Measurements from ENCODE around the gene PRSS8. TPM values are rescaled to one million over a fixed set of nuclear protein-coding genes. Genes with fewer than 3 reads are reported as not detected.
A peak's percentile ranks its signal among the peaks of the same experiment; 100 is the strongest.

The PRSS8 gene
- total RNA-seq, 2 experiments from 2014 or later = not detected

DNA sequence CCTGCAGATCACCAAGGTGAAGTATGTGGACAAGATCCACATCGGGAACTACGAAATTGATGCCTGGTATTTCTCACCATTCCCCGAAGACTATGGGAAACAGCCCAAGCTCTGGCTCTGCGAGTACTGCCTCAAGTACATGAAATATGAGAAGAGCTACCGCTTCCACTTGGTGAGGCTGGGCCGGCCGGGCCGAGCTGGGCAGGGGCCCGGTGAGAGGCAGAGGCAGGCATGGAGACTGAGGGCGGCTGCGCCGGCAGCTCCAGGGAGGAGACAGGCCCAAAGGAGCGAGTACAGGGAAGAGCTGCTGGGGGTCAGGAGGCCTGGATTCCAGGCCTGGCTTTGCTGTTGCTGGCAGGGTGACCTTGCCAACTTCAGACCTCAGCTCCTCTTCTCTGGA is 8.3 kb downstream of the PRSS8 start:
- no peaks in the 10 kb centered on the region for H3K9me3 Mint-ChIP-seq
- intact Hi-C loops (cut with micrococcal nuclease) = no loop called here
- DNase-seq = no peak
- H3K4me1 Mint-ChIP-seq (ENCODE audit: low read depth) = peaks cover 2% of the 10 kb centered on the region
- H3K4me3 Mint-ChIP-seq = no peak overlapping the region
- no peak overlapping the region for H3K27ac Mint-ChIP-seq
- POLR2A ChIA-PET = interaction anchor here (1.2 kb wide), 1 partner anchor 10 kb away, joined by 5 read pairs; the partner anchor contains the start of gene KAT8
- no peaks in the 10 kb centered on the region for H3K27me3 Mint-ChIP-seq
- H3K36me3 Mint-ChIP-seq (ENCODE audit: low read depth) = peaks cover 27% of the 10 kb centered on the region
- TF ChIP-seq, protein P1, sequence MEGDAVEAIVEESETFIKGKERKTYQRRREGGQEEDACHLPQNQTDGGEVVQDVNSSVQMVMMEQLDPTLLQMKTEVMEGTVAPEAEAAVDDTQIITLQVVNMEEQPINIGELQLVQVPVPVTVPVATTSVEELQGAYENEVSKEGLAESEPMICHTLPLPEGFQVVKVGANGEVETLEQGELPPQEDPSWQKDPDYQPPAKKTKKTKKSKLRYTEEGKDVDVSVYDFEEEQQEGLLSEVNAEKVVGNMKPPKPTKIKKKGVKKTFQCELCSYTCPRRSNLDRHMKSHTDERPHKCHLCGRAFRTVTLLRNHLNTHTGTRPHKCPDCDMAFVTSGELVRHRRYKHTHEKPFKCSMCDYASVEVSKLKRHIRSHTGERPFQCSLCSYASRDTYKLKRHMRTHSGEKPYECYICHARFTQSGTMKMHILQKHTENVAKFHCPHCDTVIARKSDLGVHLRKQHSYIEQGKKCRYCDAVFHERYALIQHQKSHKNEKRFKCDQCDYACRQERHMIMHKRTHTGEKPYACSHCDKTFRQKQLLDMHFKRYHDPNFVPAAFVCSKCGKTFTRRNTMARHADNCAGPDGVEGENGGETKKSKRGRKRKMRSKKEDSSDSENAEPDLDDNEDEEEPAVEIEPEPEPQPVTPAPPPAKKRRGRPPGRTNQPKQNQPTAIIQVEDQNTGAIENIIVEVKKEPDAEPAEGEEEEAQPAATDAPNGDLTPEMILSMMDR (IDR thresholded peaks at IDR 0.05) = no peak
- CTCF ChIA-PET = interaction anchor here (1.9 kb wide), 1 partner anchor 15 kb away, joined by 8 read pairs; no protein-coding TSS in a partner anchor
- no peak for ATAC-seq

GRCh38 chr16:31125844-31126243 is 9.7 kb downstream of the PRSS8 start:
- ChIA-PET CTCF (interaction anchor here (1.9 kb wide), 1 partner anchor 16 kb away, joined by 8 read pairs; no protein-coding TSS in a partner anchor), POLR2A (no interaction called here)
- ATAC-seq = no peak
- Mint-ChIP-seq H3K36me3 (ENCODE audit: low read depth) (peaks cover 33% of the 10 kb centered on the region), H3K27me3 (no peaks in the 10 kb centered on the region), H3K27ac (no peak overlapping the region), H3K4me1 (ENCODE audit: low read depth) (peaks cover 2% of the 10 kb centered on the region), H3K9me3 (no peaks in the 10 kb centered on the region), H3K4me3 (no peak overlapping the region)
- intact Hi-C loops (cut with micrococcal nuclease) = no loop called here
- TF ChIP-seq, protein P1 (IDR thresholded peaks at IDR 0.05) = no peak
- no peak for DNase-seq

DNA sequence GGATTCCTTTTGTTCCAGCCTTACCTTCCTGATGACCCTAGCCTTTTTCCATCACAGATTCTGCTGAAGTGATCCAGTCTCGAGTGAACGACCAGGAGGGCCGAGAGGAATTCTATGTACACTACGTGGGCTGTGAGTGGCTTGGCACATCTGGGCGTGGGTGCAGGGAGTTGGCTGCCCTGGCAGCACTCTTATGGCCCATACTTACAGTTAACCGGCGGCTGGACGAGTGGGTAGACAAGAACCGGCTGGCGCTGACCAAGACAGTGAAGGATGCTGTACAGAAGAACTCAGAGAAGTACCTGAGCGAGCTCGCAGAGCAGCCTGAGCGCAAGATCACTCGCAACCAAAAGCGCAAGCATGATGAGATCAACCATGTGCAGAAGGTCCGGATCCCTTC is 15.4 kb downstream of the PRSS8 start:
- H3K27me3 Mint-ChIP-seq = no peaks in the 10 kb centered on the region
- ChIA-PET POLR2A (interaction anchor here (0.6 to 3.3 kb wide), 5 partner anchors 12 to 166 kb away, joined by 3 to 12 read pairs (median 3); partner anchors contain the start of gene BCKDK), CTCF (interaction anchor here (1.2 to 3.3 kb wide), 3 partner anchors 11 to 136 kb away, joined by 3 to 15 read pairs (median 3); no protein-coding TSS in a partner anchor)
- H3K9me3 Mint-ChIP-seq = no peaks in the 10 kb centered on the region
- peaks cover 32% of the 10 kb centered on the region for H3K36me3 Mint-ChIP-seq (ENCODE audit: low read depth)
- intact Hi-C loops (cut with micrococcal nuclease) = no loop called here
- H3K4me1 Mint-ChIP-seq (ENCODE audit: low read depth) = peaks cover 19% of the 10 kb centered on the region
- ATAC-seq (no peak), DNase-seq (no peak)
- H3K4me3 Mint-ChIP-seq = no peak overlapping the region
- no peak overlapping the region for H3K27ac Mint-ChIP-seq
- TF ChIP-seq, protein P1 (IDR thresholded peaks at IDR 0.05) = no peak

DNA sequence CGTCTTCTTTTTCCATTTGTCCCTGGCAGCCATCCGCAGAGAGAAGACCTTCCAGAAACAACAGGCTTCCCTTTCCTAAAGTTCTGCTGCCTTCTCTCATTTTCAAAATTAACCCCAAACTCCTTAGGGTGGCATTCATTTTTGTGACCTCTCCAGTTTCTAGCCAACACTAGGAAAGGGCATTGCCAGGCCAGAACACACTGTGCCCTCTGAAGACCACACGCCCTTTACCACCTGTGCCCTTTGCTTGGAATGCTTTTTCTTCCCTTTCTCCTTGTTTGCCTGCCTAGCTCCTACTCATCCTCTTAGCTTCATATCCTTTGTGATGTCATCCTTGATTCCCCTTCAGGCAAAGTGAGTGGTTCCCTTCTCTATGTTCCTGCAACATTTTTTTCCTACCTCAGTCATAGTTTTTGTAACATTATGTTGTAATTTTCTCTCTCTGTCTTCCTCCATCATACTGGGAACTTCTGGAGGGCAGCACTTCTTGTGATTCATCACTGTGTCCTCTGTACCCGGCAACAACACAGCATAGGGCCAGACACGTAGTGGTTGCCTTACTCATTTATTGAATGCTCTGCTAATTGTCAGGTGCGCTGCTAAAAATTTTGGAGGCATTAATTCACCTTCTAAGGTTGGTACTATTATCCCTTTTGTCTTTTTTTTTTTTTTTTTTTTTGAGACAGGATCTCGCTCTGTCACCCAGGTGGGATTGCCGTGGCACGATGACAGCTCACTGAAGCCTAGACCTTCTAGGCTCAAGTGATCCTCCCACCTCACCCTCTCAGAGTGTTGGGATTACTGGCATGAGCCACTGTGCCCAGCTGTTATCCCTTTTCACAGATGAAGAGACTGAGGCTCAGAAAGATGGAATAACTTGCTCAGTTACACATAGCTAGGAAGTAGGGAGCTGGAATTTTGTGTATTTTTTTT is 17.0 kb downstream of the PRSS8 start:
- Mint-ChIP-seq H3K4me3 (peak overlapping the region; percentile 87), H3K9me3 (no peaks in the 10 kb centered on the region), H3K4me1 (ENCODE audit: low read depth) (peaks cover 23% of the 10 kb centered on the region), H3K27me3 (no peaks in the 10 kb centered on the region), H3K36me3 (ENCODE audit: low read depth) (peaks cover 24% of the 10 kb centered on the region), H3K27ac (peak overlapping the region; percentile 79)
- ChIA-PET POLR2A (interaction anchor here (0.6 to 2.5 kb wide), 9 partner anchors 11 to 160 kb away, joined by 3 to 13 read pairs (median 4); partner anchors contain the start of genes BCKDK, FUS, PRSS8 and VKORC1), CTCF (interaction anchor here (2.7 kb wide), 1 partner anchor 24 kb away, joined by 16 read pairs; no protein-coding TSS in a partner anchor)
- DNase-seq (no peak), ATAC-seq (no peak)
- intact Hi-C loops (cut with micrococcal nuclease) = loop anchor here (10.0 kb wide), 1 partner anchor 56 kb away; no protein-coding TSS in a partner anchor
- TF ChIP-seq, protein P1 (IDR thresholded peaks at IDR 0.05) = no peak

All from activated CD8-positive, alpha-beta T cell treated with anti-CD3 and anti-CD28 coated beads for 36 hours (primary cell).